Ureter (tissue), 1 donor: Measurements from ENCODE around the gene KIF20A. TPM values are rescaled to one million over a fixed set of nuclear protein-coding genes. Genes with fewer than 3 reads are reported as not detected.
A peak's percentile ranks its signal among the peaks of the same experiment; 100 is the strongest.
"Not testable (repeated sequence)": the region's sequence is repeated elsewhere in the genome, so short reads cannot be mapped to it uniquely, and the experiment has no call there.

Experiments used
- DNase-seq: peaks from one replicate; pipeline ENCODE4 v3.0.0-alpha.2; 2020; ENCODE audit warnings: low spot score
- total RNA-seq: library from RNA; stranded (reverse); gene quantifications from one replicate; pipeline ENCODE4 v1.2.4, GENCODE V29; 2023
- donor health status: DM: yes; HTN: yes; CAD: no.

The KIF20A gene
- total RNA-seq, result 0.83 TPM

- DNase-seq, result peak; percentile 96
Measured at GRCh38 chr5:138178516-138179276, at the start of gene KIF20A, which contains the start of gene BRD8. KIF20A (plus strand) TSS chr5:138179112; CDS start chr5:138179681, 569 bp downstream. BRD8 (minus strand) TSS chr5:138178630; CDS start chr5:138178614, 16 bp downstream.

- DNase-seq, result no peak
Measured at GRCh38 chr5:138129347-138129746, 49.6 kb upstream of the KIF20A start.

GRCh38 chr5:138132543-138132942, 46.4 kb upstream of the KIF20A start:
- no peak for DNase-seq

GRCh38 chr5:138138949-138139780, 39.7 kb upstream of the KIF20A start, which contains the start of gene NME5:
NME5 (minus strand) TSS chr5:138139428; CDS start chr5:138138780, 648 bp downstream.
- DNase-seq, result peak; percentile 74

GRCh38 chr5:138139781-138140090, 39.2 kb upstream of the KIF20A start:
- DNase-seq, result no peak

GRCh38 chr5:138140268-138140667, 38.6 kb upstream of the KIF20A start:
- no peak for DNase-seq

- no peak for DNase-seq
Measured at GRCh38 chr5:138141734-138142133, 37.2 kb upstream of the KIF20A start.

- DNase-seq, result not testable (repeated sequence)
Measured at GRCh38 chr5:138143578-138143977, 35.3 kb upstream of the KIF20A start.

GRCh38 chr5:138148811-138149210, 30.1 kb upstream of the KIF20A start:
- no peak for DNase-seq

GRCh38 chr5:138149530-138149929, 29.4 kb upstream of the KIF20A start:
- no peak for DNase-seq

- DNase-seq, result not testable (repeated sequence)
Measured at GRCh38 chr5:138155977-138156376, 22.9 kb upstream of the KIF20A start.

GRCh38 chr5:138157626-138158025, 21.3 kb upstream of the KIF20A start:
- DNase-seq, result no peak

GRCh38 chr5:138159666-138160065, 19.2 kb upstream of the KIF20A start:
- DNase-seq, result no peak

- DNase-seq, result no peak
Measured at GRCh38 chr5:138160706-138161105, 18.2 kb upstream of the KIF20A start.

GRCh38 chr5:138163721-138164120, 15.2 kb upstream of the KIF20A start:
- DNase-seq, result no peak

GRCh38 chr5:138169124-138169523, 9.8 kb upstream of the KIF20A start:
- DNase-seq, result no peak

- no peak for DNase-seq
Measured at GRCh38 chr5:138170299-138170698, 8.6 kb upstream of the KIF20A start.

- no peak for DNase-seq
Measured at GRCh38 chr5:138177941-138178515, 884 bp upstream of the KIF20A start.

GRCh38 chr5:138179277-138179857, 455 bp downstream of the KIF20A start:
- no peak for DNase-seq

- no peak for DNase-seq
Measured at GRCh38 chr5:138180183-138180782, 1.4 kb downstream of the KIF20A start.

- DNase-seq, result no peak
Measured at GRCh38 chr5:138180841-138181240, 1.9 kb downstream of the KIF20A start.

GRCh38 chr5:138182808-138183207, 3.9 kb downstream of the KIF20A start:
- no peak for DNase-seq
